ENCODE results near the gene SH2D6.
"Not testable (repeated sequence)": the region's sequence is repeated elsewhere in the genome, so short reads cannot be mapped to it uniquely, and the experiment has no call there.

The SH2D6 gene

GRCh38 chr2:85398426-85399182, 19.9 kb upstream of the SH2D6 start:
- DNase-seq (ENCODE audit: low spot score): no peak

GRCh38 chr2:85399183-85399455, 19.4 kb upstream of the SH2D6 start:
- no peak for DNase-seq (ENCODE audit: low spot score)

- DNase-seq (ENCODE audit: low spot score): no peak
Observed at GRCh38 chr2:85400023-85400422, 18.5 kb upstream of the SH2D6 start.

- no peak for DNase-seq (ENCODE audit: low spot score)
Observed at GRCh38 chr2:85400541-85401463, 17.7 kb upstream of the SH2D6 start.

GRCh38 chr2:85401464-85401805, 17.1 kb upstream of the SH2D6 start:
- no peak for DNase-seq (ENCODE audit: low spot score)

- DNase-seq (ENCODE audit: low spot score): no peak
Observed at GRCh38 chr2:85401844-85402243, 16.7 kb upstream of the SH2D6 start.

- DNase-seq (ENCODE audit: low spot score): peak; percentile 86
Observed at GRCh38 chr2:85405201-85406059, 13.1 kb upstream of the SH2D6 start.

GRCh38 chr2:85409845-85410583, 8.5 kb upstream of the SH2D6 start, which contains the start of gene CAPG:
CAPG (minus strand) TSS chr2:85410366; CDS start chr2:85402145, 8,221 bp downstream.
- DNase-seq (ENCODE audit: low spot score): peak; percentile 43

- no peak for DNase-seq (ENCODE audit: low spot score)
Observed at GRCh38 chr2:85410584-85411404, 7.7 kb upstream of the SH2D6 start.

- no peak for DNase-seq (ENCODE audit: low spot score)
Observed at GRCh38 chr2:85411405-85411748, 7.1 kb upstream of the SH2D6 start.

GRCh38 chr2:85413592-85414420, 4.7 kb upstream of the SH2D6 start:
- DNase-seq (ENCODE audit: low spot score): no peak

- DNase-seq (ENCODE audit: low spot score): not testable (repeated sequence)
Observed at GRCh38 chr2:85414421-85414759, 4.1 kb upstream of the SH2D6 start.

GRCh38 chr2:85414761-85415553, 3.6 kb upstream of the SH2D6 start:
- no peak for DNase-seq (ENCODE audit: low spot score)

- DNase-seq (ENCODE audit: low spot score): no peak
Observed at GRCh38 chr2:85415980-85416650, 2.4 kb upstream of the SH2D6 start.

- DNase-seq (ENCODE audit: low spot score): no peak
Observed at GRCh38 chr2:85419009-85419675, 628 bp downstream of the SH2D6 start.

GRCh38 chr2:85420536-85421259, 2.2 kb downstream of the SH2D6 start:
- DNase-seq (ENCODE audit: low spot score): peak; percentile 90

- no peak for DNase-seq (ENCODE audit: low spot score)
Observed at GRCh38 chr2:85421260-85422071, 3.0 kb downstream of the SH2D6 start.
